Stimulated activated CD4-positive, alpha-beta T cell treated with anti-CD3 and anti-CD28 coated beads, Interleukin-2, amount 100 ng/mL, for 48 hours (primary cell): ENCODE measurements around the gene TSPAN18.

Experiments used
- DNase-seq, 2 donors: peaks; one replicate each; pipeline ENCODE4 v3.0.0-alpha.2; 2020

The TSPAN18 gene

GRCh38 chr11:44930588-44931302 lies 204.0 kb downstream of the TSPAN18 start:
- DNase-seq = no peak

DNA sequence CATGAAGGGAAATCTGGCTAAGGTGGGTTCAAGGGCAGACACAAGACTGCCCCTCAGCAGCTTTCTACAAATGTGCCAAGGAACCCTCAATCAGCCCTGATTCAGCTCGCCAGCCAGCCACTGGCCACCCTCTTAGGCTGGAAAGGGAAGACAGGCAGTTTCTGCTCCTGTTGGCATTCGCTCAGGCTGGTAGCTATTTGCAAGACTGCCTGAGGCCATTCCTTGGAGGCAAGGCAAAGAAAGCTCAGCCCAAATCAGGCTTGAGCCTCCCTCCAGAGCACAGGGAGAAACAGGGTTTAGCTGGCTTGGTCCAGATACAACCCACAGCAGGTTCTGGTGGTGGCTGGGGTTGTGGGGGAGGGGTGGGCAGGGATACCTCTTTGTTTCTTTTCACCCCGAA lies 204.7 kb downstream of the TSPAN18 start:
- DNase-seq = no peak

GRCh38 chr11:44934110-44934509 lies 207.3 kb downstream of the TSPAN18 start:
- DNase-seq = no peak

DNA sequence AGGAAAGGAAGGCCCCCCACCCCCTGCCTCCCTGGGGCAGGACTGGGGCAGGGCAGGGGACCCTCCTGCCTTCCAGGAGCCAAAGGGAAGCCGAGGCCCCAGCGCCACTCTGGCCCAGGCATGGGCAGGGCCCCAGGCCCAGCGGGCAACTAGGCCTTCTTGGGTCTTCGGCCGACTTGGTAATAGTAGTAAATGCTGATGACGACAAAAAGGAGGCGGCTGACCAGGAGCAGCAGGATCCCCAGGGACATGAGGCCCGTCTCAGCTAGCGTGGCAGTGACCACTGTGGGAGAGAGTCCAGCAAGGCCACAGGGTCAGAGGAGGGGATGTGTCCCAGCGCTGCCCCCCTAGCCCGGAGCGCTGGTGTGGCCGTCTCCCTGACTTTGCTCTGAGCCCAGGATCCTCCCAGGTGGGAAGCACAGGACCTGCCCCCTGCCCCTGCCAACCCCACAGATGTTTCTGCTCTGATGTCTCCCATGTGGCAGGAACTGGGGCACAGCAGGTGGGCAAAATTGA lies 208.0 kb downstream of the TSPAN18 start:
- no peak for DNase-seq

DNA sequence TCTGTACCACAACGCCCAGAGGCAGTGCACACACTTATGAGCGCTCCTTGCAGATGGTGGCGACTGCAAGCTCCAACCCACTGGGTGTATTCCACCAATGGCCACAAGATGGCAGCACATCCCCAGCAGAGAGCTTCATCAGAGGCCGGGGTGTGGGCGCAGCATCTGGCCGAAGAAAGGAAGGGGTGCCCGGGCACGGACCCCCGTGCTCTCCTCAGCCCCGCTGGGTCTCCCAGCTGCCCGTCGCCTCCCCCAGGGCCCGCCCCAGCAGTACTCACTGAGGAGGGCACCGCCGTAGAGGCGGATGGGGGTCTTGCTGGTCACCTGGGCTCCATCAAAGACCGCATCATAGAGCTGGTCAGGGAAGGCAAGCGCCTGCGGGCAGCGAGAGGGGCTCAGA lies 209.8 kb downstream of the TSPAN18 start:
- DNase-seq = peak; percentile 82 to 84

DNA sequence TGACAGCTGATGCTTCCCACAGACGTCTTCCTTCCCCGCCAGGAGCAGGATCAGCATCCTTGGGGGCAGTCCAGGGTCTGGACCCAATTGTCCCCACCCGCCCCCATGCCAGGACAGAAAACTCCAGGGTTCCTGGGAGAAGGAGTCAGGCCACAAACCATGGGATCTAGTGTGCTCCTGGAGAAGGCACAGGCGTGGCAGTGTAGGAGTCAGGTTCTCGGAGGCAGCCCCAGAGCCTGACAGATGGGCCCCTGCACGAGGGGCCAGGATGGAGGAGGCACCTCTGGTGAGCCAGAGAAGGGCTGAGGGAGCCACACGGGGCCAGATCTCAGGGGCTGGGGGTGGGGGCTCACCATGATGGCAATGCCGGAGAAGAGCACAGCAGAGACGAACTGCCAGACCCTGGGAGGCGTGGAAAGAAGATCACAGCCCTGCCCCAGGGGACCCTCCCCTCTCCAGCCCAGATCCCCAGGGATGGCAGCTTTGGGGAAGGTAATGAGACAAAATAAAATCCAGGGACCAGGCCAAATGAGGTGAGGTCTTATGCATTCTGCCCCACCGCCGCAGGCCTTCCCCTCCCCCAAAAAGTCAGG lies 210.3 kb downstream of the TSPAN18 start:
- no peak for DNase-seq

- no peak for DNase-seq
Observed at GRCh38 chr11:44938066-44938691, 211.4 kb downstream of the TSPAN18 start.

GRCh38 chr11:44939673-44940395 lies 213.1 kb downstream of the TSPAN18 start:
- no peak for DNase-seq

GRCh38 chr11:44940404-44940803 lies 213.6 kb downstream of the TSPAN18 start:
- DNase-seq = no peak

DNA sequence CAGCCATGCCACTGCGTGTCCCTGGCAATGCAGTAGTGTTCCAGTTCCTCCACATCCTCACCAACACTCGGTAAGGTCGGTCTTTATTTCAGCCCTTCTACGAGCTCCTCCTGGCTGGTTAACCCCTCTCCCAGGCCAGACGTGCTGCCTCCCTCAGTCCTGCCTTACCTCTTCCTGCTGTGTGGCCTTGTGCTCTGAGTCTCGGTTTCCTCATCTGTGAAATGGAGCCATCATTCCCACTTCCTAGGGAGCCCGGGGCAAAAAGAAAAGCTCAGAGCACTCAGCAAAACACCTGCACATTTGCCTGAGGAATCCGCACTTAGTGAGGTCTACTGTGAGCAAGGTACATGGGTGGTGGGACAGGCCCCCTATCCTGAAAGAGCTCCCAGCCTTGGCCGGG lies 214.1 kb downstream of the TSPAN18 start:
- no peak for DNase-seq

DNA sequence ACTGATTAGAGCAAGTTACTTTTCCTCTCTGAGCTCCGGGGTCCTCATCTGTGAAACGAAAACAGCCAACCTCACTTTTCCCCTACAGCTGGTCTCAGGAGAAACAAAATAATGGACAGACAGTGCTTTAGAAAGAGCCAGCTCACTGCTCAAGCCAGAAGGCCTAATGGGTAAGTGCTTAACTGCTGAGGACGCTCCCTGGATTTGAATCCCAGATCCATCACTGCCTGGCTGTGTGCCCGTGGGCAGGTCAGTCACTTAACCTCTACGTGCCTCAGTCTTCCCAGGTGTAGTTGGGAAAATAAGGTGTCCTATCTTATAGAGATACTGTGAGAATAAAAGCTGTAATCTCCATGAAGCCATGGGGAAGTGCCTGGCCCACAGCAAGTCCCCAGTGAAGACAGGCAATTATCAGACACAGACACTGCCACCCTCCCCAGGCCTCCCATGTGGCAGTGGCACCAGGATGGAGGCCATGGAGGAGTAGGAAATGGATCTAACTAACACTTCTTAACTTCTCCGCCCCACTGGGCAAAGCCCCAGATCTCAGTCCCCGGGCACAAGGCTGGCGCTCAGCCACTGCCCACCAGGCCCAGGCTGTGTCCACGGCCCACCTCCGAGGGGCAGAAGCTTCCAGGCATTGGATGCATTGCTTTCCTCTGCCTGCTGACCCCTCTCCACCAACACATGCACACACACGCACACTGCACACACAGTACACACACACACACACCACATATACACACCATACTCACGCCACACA lies 214.7 kb downstream of the TSPAN18 start:
- DNase-seq = no peak

- DNase-seq = no peak
Observed at GRCh38 chr11:44942029-44942955, 215.5 kb downstream of the TSPAN18 start.

DNA sequence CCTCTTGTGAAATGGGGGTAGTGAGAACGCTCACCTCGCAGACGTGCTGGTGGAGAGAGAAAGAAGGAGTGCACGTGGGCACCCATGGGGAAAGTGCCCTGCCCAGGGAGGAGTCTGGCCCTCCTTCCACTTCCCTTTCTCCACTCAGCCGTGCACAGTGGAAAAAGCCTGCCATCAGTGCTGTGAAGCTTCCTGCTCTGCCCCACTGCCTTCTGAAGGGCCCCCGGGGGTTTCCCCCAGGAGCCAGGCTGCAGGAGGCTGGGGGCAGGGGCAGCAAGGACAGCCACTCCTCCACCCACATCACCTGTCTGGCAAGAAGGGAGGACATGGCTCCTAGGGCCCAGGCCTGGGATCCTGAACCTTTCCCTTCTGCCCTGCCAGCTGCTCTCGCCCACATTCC lies 216.4 kb downstream of the TSPAN18 start:
- peak in 1 of 2 donors; percentile 29 for DNase-seq

- DNase-seq = no peak
Observed at GRCh38 chr11:44943696-44944095, 216.9 kb downstream of the TSPAN18 start.

- no peak for DNase-seq
Observed at GRCh38 chr11:44944181-44944852, 217.6 kb downstream of the TSPAN18 start.

DNA sequence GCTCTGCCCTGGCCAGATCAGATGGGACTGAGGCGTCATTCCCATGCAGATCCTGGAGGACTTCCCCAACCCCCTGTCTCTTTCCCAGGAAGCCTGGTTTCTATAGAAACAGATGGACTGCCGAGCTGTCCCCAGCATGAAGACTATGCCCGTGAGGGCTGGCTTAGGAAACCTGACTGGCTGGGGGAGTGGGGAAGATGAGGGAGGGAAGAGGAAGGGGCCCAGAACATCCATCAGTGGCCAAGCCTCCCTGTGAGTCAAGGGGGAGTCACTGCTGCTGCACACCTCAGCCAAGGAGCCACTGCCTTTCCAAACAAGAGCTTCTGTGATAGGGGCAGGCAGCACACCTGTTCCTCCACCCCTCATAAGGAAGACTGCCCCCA lies 218.1 kb downstream of the TSPAN18 start:
- no peak for DNase-seq

DNA sequence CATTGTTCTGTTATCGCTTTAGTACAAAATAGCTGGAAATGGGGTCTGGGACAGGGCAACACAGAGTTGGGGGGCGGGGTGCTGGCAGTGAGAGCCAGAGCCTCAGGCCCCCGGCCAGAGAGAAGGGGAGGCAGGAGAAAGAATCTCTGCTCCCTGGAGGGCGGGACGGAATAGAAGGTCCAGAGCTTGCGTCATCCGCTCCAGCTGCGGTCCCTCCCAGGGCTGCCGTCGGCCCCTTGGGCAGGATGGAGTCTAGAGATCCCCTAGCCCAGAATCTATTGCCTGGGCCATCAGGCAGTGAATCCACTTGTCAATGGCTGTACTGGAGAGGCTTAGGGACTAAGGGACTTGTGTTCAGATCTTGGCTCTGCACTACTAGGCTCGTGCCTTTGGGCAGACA lies 218.9 kb downstream of the TSPAN18 start:
- no peak for DNase-seq

DNA sequence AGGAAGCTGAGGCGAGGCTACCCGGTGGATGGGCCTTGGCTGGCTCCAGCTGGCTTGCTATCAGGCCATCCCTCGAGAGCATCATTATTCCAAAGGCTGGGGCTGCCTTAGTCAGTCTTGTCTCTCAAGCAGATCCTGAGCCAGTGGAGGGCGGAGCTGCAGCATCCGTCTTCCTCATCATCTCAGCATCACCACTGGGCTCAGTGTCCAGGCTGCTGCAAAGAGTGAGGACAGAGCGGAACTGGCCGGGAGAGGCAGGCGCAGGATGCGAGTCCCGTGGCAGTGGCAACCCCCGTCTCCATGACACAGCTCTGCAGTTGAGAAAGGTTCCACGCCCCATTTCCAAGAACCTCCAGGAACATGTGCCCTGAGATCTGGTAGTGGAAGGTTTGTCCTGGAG lies 219.5 kb downstream of the TSPAN18 start:
- DNase-seq = no peak

- no peak for DNase-seq
Observed at GRCh38 chr11:44947114-44947513, 220.4 kb downstream of the TSPAN18 start.

DNA sequence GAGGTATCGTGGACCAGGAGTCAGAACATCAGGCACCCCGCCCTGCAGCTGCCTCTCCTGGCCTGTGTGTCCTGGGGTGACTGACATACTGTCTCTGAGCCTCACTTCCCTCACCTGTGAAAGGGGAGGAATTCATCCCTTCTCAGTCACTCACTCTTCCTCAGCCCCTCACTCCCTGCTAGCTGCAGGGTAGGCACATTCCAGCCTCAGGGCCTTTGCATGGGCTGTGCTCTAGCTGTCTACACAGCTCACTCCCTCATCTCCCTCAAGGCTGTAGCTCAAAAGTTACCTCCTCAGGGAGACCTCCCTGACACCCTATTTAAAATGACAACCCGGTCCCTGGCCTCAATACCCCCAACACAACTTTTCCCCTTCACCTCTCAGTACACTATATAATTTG lies 221.4 kb downstream of the TSPAN18 start:
- no peak for DNase-seq
